SK-N-SH treated with all-trans-retinoic acid at 6 μM for 48 hours (cell line): ENCODE measurements around the gene SLAMF7.

ENCODE experiments used
- ESRRG ChIP-seq: fragments of 250-450 bp; sonication (Bioruptor Pico); IDR thresholded peaks from 2 replicates; pipeline ENCODE4 v1.6.1; 2021; ENCODE audit warnings: mild to moderate bottlenecking
- OSR1 ChIP-seq: fragments of 250-450 bp; sonication (Bioruptor Pico); IDR thresholded peaks from 2 replicates; pipeline ENCODE4 v1.8.0; 2022; ENCODE audit warnings: moderate library complexity, mild to moderate bottlenecking, inconsistent platforms
- POU6F1 ChIP-seq: fragments of 250-450 bp; sonication (Bioruptor Pico); IDR thresholded peaks from 2 replicates; pipeline ENCODE4 v1.8.0; 2021; ENCODE audit warnings: low read depth, mild to moderate bottlenecking, moderate library complexity, borderline replicate concordance
- TCF4 ChIP-seq: fragments of 250-450 bp; sonication (Bioruptor Pico); IDR thresholded peaks from 2 replicates; pipeline ENCODE4 v1.8.0; 2021; ENCODE audit warnings: mild to moderate bottlenecking, moderate library complexity, borderline replicate concordance
- TOX ChIP-seq: fragments of 250-450 bp; sonication (Bioruptor Pico); IDR thresholded peaks from 2 replicates; pipeline ENCODE4 v1.8.0; 2021; ENCODE audit warnings: mild to moderate bottlenecking, moderate library complexity, borderline replicate concordance
- TF ChIP-seq, protein P1 (sequence below): fragments of 250-450 bp; sonication (Bioruptor Pico); IDR thresholded peaks from 2 replicates; pipeline ENCODE4 v1.5.1; 2020; ENCODE audit warnings: low read depth, mild to moderate bottlenecking, moderate library complexity

GRCh38 chr1:160707236-160708064, 31.6 kb upstream of the SLAMF7 start:
- TF ChIP-seq TOX (CRISPR knock-in tag) = no peak
- TF ChIP-seq OSR1 (CRISPR knock-in tag) = no peak
- no peak for TF ChIP-seq TCF4
- TF ChIP-seq, protein P1, sequence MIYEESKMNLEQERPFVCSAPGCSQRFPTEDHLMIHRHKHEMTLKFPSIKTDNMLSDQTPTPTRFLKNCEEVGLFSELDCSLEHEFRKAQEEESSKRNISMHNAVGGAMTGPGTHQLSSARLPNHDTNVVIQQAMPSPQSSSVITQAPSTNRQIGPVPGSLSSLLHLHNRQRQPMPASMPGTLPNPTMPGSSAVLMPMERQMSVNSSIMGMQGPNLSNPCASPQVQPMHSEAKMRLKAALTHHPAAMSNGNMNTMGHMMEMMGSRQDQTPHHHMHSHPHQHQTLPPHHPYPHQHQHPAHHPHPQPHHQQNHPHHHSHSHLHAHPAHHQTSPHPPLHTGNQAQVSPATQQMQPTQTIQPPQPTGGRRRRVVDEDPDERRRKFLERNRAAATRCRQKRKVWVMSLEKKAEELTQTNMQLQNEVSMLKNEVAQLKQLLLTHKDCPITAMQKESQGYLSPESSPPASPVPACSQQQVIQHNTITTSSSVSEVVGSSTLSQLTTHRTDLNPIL (CRISPR knock-in tag) = no peak
- TF ChIP-seq ESRRG (CRISPR knock-in tag) = no peak
- no peak for TF ChIP-seq POU6F1 (CRISPR knock-in tag)
